ENCODE measurements around the gene ABHD3. TPM values are rescaled to one million over a fixed set of nuclear protein-coding genes. Genes with fewer than 3 reads are reported as not detected.

Gene ABHD3
- total and polyA plus RNA-seq, 2 donors (not counting 3 experiments of a cell fraction or from before 2014, with no cell fraction given), result 6.3 to 14.9 TPM

DNA sequence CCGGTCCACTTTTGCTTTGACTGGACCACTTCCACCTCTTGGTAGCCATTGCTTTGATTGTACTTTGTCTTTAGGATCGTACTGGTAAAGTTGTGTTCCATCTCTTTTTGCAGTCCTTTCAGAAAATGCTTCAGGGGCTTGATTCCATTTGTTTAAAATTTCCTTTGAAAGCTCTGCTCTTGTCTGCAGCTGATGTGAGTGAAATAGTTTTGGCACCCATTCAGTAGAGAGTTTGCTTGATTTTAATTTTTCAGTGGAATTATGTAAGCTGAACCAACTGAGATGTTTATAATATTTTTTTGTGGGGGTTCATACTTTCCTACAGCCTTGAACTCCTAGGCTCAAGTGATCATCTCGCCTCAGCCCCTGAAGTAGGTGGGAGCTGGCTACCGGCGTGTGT is 28.4 kb upstream of the ABHD3 start:
- POLR2A ChIA-PET, result no interaction called here
- FAIRE-seq, result no peak
- no TSS peak for BruUV-seq (replicated peaks)

More for the DNA sequence above, 28.4 kb upstream of the ABHD3 start:
- no peak overlapping the region for H3K9ac ChIP-seq (replicated peaks; ENCODE audit: extremely low read depth, insufficient read depth, low read length)
- no peaks in the 10 kb centered on the region for H3K9me3 ChIP-seq (replicated peaks; ENCODE audit: control insufficient read depth, insufficient read depth, low read length)
- peaks cover 4% of the 10 kb centered on the region for H3K4me1 ChIP-seq (ENCODE audit: control insufficient read depth, extremely low read depth, insufficient read depth, low read length)
- H3K4me2 ChIP-seq (ENCODE audit: insufficient read depth, low read length), result no peak overlapping the region
- H3K4me3 ChIP-seq (replicated peaks in 1 of 3; ENCODE audit: insufficient read depth in 1 of 3, low read depth in 1 of 3, low read length in 3 of 3), result no peak overlapping the region
- CTCF ChIA-PET, result interaction anchor here (1.1 to 2.7 kb wide), 2 partner anchors 7 to 10 kb away, joined by 3 to 10 read pairs; partner anchors contain the start of gene MIB1
- no peak for DNase-seq (ENCODE audit: low read depth, low spot score)
- dilution Hi-C loops (cut with MboI; ENCODE audit: extremely low pct_ligation_motif_present, low sequenced_read_pairs) (no loop called here), intact Hi-C loops (cut with micrococcal nuclease) (no loop called here)
- no peaks in the 10 kb centered on the region for H4K20me1 ChIP-seq (replicated peaks; ENCODE audit: control insufficient read depth, extremely low read depth, insufficient read depth, low read length)
- H3K79me2 ChIP-seq (ENCODE audit: control insufficient read depth, insufficient read depth, low read length), result no peaks in the 10 kb centered on the region
- H3K36me3 ChIP-seq (ENCODE audit: control insufficient read depth in 2 of 2, extremely low read depth in 1 of 2, insufficient read depth in 2 of 2, low read length in 2 of 2), result no peaks in the 10 kb centered on the region
- no peaks in the 10 kb centered on the region for H3K9me1 ChIP-seq (replicated peaks; ENCODE audit: control insufficient read depth, extremely low read depth, insufficient read depth, low read length)
- no peak overlapping the region for H3K27ac ChIP-seq (ENCODE audit: insufficient read depth, low read depth, low read length)
- H2AFZ ChIP-seq (ENCODE audit: low read depth, low read length), result no peak overlapping the region
- peaks cover 0 to 3% of the 10 kb centered on the region in 2 experiments for H3K27me3 ChIP-seq (ENCODE audit: control insufficient read depth in 2 of 2, insufficient read depth in 2 of 2, low read length in 2 of 2)
- TF ChIP-seq EZH2 (IDR thresholded peaks at IDR 0.05; ENCODE audit: borderline replicate concordance, low read depth, low read length, severe bottlenecking) (no peak), JUN (IDR thresholded peaks at IDR 0.05; ENCODE audit: borderline replicate concordance, insufficient read depth, insufficient read length, low read depth) (no peak), FOS (IDR thresholded peaks at IDR 0.05; ENCODE audit: borderline replicate concordance, insufficient read depth, low read length) (no peak), POLR2AphosphoS5 (IDR thresholded peaks at IDR 0.05; ENCODE audit: insufficient read depth, low read depth, low read length) (no peak), POLR2A (IDR thresholded peaks at IDR 0.05; ENCODE audit: low read depth, low read length) (no peak), GATA2 (IDR thresholded peaks at IDR 0.05; ENCODE audit: insufficient read depth, insufficient read length, low read depth, low read length) (no peak), MYC (IDR thresholded peaks at IDR 0.05; ENCODE audit: low read depth, low read length) (no peak)
- TF ChIP-seq, protein P1, sequence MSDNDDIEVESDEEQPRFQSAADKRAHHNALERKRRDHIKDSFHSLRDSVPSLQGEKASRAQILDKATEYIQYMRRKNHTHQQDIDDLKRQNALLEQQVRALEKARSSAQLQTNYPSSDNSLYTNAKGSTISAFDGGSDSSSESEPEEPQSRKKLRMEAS (IDR thresholded peaks at IDR 0.05; ENCODE audit: insufficient read depth, insufficient read length), result no peak
- TF ChIP-seq, protein P2, sequence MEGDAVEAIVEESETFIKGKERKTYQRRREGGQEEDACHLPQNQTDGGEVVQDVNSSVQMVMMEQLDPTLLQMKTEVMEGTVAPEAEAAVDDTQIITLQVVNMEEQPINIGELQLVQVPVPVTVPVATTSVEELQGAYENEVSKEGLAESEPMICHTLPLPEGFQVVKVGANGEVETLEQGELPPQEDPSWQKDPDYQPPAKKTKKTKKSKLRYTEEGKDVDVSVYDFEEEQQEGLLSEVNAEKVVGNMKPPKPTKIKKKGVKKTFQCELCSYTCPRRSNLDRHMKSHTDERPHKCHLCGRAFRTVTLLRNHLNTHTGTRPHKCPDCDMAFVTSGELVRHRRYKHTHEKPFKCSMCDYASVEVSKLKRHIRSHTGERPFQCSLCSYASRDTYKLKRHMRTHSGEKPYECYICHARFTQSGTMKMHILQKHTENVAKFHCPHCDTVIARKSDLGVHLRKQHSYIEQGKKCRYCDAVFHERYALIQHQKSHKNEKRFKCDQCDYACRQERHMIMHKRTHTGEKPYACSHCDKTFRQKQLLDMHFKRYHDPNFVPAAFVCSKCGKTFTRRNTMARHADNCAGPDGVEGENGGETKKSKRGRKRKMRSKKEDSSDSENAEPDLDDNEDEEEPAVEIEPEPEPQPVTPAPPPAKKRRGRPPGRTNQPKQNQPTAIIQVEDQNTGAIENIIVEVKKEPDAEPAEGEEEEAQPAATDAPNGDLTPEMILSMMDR (IDR thresholded peaks at IDR 0.05; ENCODE audit: extremely low read depth in 1 of 2, insufficient read depth in 1 of 2, low read depth in 1 of 2, low read length in 2 of 2), result no peak

Data from endothelial cell of umbilical vein (primary cell).